AG09309 (cell line): Measurements from ENCODE around the gene FGF22.

Experiments used
- DNase-seq: peaks from one replicate; pipeline ENCODE4 v3.0.0-alpha.2; 2010; ENCODE audit warnings: low read depth
- H3K4me3 ChIP-seq: 2 replicates; pipeline ENCODE4 v1.5.1; 2011; ENCODE audit warnings: mild to moderate bottlenecking, low read depth, low read length, moderate library complexity; ENCODE audit not compliant: control insufficient read depth
- TF ChIP-seq, protein P1 (sequence below): IDR thresholded peaks from 2 replicates; pipeline ENCODE4 v1.5.1; 2011; ENCODE audit warnings: mild to moderate bottlenecking, low read depth, low read length, inconsistent platforms; ENCODE audit not compliant: insufficient read depth, control insufficient read depth; ENCODE audit errors: missing control alignments

FGF22 gene

DNA sequence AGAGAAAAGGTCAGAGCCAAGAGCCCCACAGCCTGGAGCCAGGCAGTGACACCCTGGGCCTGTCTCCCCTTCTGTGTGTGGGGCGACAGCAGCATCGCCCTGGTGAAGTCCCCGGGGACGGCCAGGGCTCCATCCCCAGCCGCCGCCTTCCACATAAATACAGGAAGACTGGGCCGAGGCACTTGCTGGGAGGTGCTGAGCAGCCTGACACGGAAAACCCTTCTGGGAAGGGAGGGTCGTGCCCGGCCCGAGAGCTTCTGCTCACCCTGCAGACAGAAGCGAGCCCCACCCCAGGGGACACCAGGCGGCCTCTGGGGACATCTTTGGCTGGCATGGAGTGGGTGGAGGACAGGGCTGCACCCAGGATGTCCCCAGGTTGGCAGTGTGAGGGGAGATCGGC, 5.1 kb downstream of the FGF22 start:
- no peak overlapping the region for H3K4me3 ChIP-seq
- no peak for DNase-seq
- TF ChIP-seq, protein P1, sequence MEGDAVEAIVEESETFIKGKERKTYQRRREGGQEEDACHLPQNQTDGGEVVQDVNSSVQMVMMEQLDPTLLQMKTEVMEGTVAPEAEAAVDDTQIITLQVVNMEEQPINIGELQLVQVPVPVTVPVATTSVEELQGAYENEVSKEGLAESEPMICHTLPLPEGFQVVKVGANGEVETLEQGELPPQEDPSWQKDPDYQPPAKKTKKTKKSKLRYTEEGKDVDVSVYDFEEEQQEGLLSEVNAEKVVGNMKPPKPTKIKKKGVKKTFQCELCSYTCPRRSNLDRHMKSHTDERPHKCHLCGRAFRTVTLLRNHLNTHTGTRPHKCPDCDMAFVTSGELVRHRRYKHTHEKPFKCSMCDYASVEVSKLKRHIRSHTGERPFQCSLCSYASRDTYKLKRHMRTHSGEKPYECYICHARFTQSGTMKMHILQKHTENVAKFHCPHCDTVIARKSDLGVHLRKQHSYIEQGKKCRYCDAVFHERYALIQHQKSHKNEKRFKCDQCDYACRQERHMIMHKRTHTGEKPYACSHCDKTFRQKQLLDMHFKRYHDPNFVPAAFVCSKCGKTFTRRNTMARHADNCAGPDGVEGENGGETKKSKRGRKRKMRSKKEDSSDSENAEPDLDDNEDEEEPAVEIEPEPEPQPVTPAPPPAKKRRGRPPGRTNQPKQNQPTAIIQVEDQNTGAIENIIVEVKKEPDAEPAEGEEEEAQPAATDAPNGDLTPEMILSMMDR: no peak

DNA sequence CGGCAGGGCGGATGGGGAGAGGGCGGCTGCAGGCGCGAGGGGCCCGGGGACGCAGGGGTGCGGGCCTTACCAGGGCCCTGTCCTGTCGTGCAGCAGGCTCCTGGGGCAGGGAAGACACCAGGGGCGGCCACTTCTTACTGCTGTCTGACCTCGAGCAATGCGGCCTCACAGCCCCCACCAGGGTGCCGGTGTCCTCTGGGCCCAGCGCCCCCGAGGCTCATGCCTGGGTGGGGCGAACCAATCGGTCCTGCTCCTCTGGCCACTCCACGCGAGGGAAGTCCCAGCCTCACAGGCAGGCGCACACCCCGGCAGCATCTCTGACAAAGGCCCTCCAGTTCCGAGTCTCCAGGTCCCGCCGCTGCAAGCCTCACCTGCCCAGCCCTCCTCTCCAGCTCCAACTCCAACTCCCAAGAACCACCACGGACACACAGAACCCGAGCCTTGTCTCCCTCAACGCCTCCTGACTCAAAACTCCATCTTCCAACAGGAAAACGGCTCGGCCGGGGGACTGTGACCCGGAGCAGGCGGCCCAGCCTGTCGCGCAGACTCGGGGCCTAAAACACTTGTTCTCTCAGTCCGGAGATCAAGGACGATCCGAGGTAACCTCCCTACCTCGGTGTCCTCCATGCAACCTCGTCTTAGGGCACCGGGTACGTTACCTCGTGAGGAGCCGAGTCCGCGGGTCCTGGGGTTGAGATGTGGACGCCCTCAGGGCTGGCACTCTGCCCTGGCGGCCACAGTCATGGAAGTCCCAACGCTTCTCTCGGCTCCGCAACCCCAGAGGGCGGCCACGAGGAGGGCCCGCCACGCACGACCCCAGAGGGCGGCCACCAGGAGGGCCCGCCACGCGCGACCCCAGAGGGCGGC, 6.5 kb downstream of the FGF22 start:
- no peak overlapping the region for H3K4me3 ChIP-seq
- DNase-seq: no peak
- TF ChIP-seq, protein P1: no peak

DNA sequence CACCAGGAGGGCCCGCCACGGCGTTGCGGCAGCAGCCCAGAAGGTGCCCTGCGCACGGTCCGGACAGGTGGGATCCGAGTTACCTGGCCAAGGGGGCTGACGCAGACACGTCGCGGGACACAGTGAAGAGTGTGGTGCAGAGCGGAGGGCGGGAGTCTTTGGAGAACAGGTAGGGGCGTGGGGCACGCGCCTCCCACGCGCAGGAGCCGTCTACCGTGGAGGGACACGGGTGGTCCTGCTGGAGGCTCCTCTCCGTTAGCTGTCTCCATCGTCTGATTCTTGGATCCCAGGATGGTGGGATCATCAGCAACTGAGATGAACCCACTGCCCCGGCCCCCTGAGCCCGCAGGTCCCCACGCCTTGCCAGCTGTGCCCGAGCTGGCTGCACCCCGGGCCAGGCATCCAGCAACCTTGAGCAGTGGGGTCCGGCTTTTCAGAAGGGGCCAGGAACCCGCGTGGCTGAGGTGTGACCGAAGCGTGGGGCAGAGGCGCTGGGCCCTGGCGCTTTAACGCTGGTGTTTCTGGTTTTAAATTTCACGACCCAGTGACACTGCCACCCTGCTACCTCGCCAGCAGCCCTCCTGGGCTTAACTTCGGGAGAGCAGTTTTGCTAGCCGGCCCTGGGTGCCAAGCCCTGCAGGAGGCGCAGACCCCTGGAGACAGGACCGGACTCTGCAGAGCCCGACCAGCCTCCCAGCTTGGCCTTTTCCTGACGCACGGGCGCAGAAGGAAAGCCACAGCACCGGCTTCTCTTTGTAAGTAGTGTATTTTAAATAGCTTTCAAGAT, 7.3 kb downstream of the FGF22 start:
- H3K4me3 ChIP-seq: no peak overlapping the region
- TF ChIP-seq, protein P1: no peak
- no peak for DNase-seq

DNA sequence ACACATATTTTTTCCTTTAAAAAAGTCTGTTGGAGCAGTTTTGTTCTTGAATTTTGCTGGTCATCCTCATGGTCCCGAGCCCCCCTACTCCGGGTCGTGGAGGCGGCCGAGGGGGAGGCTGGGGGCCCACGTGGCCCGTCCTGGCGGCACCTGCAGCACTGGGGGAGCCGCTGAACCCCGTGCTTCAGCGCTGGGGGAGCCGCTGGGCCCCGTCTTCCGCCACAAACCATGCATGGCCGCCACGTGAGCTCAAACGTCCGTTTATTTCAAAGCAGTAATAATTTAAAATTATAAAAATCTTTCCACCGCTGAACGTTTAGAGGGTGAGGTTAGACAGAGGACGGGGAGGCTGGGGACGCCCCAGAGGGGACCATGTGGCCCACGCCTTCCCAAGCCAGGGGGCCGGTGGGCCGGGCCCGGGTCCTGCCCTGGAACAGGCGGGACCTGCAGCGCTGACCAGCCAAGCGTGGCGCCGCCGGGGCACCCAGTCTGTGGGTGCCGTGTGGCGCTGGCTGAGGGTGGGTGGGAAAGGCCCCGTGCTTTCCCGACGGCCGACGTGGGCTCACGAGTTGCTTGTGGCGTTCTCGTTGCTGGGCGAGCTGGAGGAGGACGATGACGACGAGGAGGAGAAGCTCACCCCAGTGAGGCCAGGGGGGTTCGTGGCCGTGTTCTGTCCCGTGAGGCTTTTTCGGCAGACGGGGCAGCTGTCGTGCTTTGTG, 8.0 kb downstream of the FGF22 start:
- DNase-seq: no peak
- H3K4me3 ChIP-seq: no peak overlapping the region
- TF ChIP-seq, protein P1: no peak

DNA sequence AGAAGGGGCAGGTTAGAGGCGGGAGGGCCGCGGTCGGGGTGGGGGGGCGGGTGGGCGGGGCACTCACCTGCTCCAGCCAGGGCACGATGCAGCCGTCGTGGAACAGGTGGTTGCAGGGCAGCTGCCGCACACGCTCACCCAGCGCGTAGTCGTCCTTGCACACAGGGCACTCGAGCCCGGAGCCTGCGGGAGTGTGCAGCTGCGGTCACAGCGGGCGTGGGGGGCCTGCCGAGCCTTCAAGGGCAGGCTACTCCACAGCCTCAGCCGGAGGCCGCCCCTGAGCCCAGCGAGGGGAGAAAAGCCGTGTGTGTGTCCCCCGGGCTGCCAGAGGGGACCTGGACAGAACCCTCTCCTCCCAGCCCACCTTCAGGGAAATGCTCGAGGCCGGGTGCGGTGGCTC, 8.6 kb downstream of the FGF22 start:
- no peak for DNase-seq
- no peak overlapping the region for H3K4me3 ChIP-seq
- TF ChIP-seq, protein P1: no peak

DNA sequence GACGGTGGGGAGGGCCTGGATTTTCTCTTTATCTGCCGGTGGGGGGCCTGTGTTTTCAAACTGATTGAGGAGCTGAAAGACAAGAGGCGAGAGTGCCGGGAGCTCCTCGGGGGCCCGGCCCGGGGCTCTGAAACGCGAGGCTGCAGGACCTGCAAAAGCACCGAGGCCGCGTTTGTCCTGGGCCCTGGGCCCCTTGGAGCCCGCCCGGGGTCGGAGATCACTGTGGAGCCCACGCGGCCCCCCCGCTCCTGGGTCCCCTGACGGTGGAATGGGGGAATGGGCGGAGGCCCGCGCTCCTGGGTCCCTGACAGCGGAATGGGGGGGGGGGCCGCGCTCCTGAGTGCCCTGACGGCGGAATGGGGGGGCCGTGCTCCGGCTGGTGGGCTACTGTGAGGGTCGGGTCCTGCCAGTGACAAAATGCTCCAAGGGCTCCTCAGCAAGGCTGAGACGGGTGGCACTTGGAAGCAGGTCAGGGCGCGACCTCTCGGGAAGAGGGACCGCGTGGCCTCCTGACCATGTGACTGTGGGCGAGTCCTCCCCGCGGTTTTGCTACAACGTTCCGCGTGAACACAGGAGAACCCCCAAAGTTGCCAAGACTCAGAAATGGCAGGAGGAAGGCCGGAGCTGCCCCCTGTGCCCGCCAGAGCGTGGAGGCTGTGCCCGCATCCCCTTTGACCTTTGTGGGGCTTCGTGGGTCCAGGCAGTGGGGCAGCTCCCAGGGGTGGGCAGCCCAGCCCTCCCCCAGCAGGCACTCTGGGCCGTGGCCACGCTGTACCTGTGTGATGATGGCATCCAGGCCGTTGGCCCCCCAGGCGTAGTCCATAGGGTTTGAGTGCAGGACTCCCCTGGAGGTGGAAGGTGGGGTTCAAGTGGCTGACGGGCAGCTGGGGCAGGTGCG, 9.5 kb downstream of the FGF22 start:
- TF ChIP-seq, protein P1: no peak
- no peak for DNase-seq
- H3K4me3 ChIP-seq: no peak overlapping the region
